ENCODE data around the gene CRYM. TPM values are rescaled to one million over a fixed set of nuclear protein-coding genes. Genes with fewer than 3 reads are reported as not detected.
"Not testable (repeated sequence)": the region's sequence is repeated elsewhere in the genome, so short reads cannot be mapped to it uniquely, and the experiment has no call there.

The CRYM gene
- polyA plus RNA-seq, 4 donors: 2.7 to 8.2 (median 7.0) TPM

GRCh38 chr16:21250072-21250923, 27.8 kb downstream of the CRYM start:
- no peak for DNase-seq (ENCODE audit: low read depth in 4 of 4, low spot score in 3 of 4)

GRCh38 chr16:21248179-21248578, 29.9 kb downstream of the CRYM start:
- not testable (repeated sequence) for DNase-seq (ENCODE audit: low read depth in 4 of 4, low spot score in 3 of 4)

- no peak for DNase-seq (ENCODE audit: low read depth in 4 of 4, low spot score in 3 of 4)
Observed at GRCh38 chr16:21244518-21245215, 33.4 kb downstream of the CRYM start.

- no peak for DNase-seq (ENCODE audit: low read depth in 4 of 4, low spot score in 3 of 4)
Observed at GRCh38 chr16:21242756-21243155, 35.3 kb downstream of the CRYM start.

- DNase-seq (ENCODE audit: low read depth in 4 of 4, low spot score in 3 of 4): no peak
Observed at GRCh38 chr16:21239646-21240045, 38.4 kb downstream of the CRYM start.

GRCh38 chr16:21236831-21237230, 41.3 kb downstream of the CRYM start:
- no peak for DNase-seq (ENCODE audit: low read depth in 4 of 4, low spot score in 3 of 4)

GRCh38 chr16:21235199-21235585, 42.9 kb downstream of the CRYM start:
- no peak for DNase-seq (ENCODE audit: low read depth in 4 of 4, low spot score in 3 of 4)

GRCh38 chr16:21233521-21234150, 44.5 kb downstream of the CRYM start, which contains the start of gene ANKS4B:
TSS of gene ANKS4B (plus strand) at chr16:21233699. CDS start at chr16:21233738, 39 bp downstream.
- peak in 1 of 4 donors; percentile 22 for DNase-seq (ENCODE audit: low read depth in 4 of 4, low spot score in 3 of 4)

- DNase-seq (ENCODE audit: low read depth in 4 of 4, low spot score in 3 of 4): no peak
Observed at GRCh38 chr16:21233045-21233520, 45.0 kb downstream of the CRYM start.

GRCh38 chr16:21228361-21228872, 49.7 kb downstream of the CRYM start:
- no peak for DNase-seq (ENCODE audit: low read depth in 4 of 4, low spot score in 3 of 4)

- no peak for DNase-seq (ENCODE audit: low read depth in 4 of 4, low spot score in 3 of 4)
Observed at GRCh38 chr16:21227866-21228265, 50.2 kb downstream of the CRYM start.

GRCh38 chr16:21226749-21227148, 51.3 kb downstream of the CRYM start:
- DNase-seq (ENCODE audit: low read depth in 4 of 4, low spot score in 3 of 4): no peak

GRCh38 chr16:21224800-21225199, 53.3 kb downstream of the CRYM start:
- no peak for DNase-seq (ENCODE audit: low read depth in 4 of 4, low spot score in 3 of 4)

GRCh38 chr16:21223787-21224186, 54.3 kb downstream of the CRYM start:
- DNase-seq (ENCODE audit: low read depth in 4 of 4, low spot score in 3 of 4): no peak

- DNase-seq (ENCODE audit: low read depth in 4 of 4, low spot score in 3 of 4): no peak
Observed at GRCh38 chr16:21222495-21223337, 55.4 kb downstream of the CRYM start.

GRCh38 chr16:21219551-21219950, 58.5 kb downstream of the CRYM start:
- DNase-seq (ENCODE audit: low read depth in 4 of 4, low spot score in 3 of 4): no peak

- DNase-seq (ENCODE audit: low read depth in 4 of 4, low spot score in 3 of 4): no peak
Observed at GRCh38 chr16:21218153-21218552, 59.9 kb downstream of the CRYM start.

- no peak for DNase-seq (ENCODE audit: low read depth in 4 of 4, low spot score in 3 of 4)
Observed at GRCh38 chr16:21217121-21217520, 61.0 kb downstream of the CRYM start.

GRCh38 chr16:21214086-21214485, 64.0 kb downstream of the CRYM start:
- DNase-seq (ENCODE audit: low read depth in 4 of 4, low spot score in 3 of 4): no peak

- DNase-seq (ENCODE audit: low read depth in 4 of 4, low spot score in 3 of 4): no peak
Observed at GRCh38 chr16:21211486-21211885, 66.6 kb downstream of the CRYM start, which contains the start of gene ZP2. TSS of gene ZP2 (minus strand) at chr16:21211574. CDS start at chr16:21211547, 27 bp downstream.
